Trophoblast cell (in vitro differentiated cells and primary cell): ENCODE measurements around the gene CCDC93.

Experiments
- DNase-seq, 2 donors: peaks; one replicate each; pipeline ENCODE4 v3.0.0-alpha.2; 2016
- H2AFZ ChIP-seq: 2 replicates; pipeline ENCODE4 v1.6.1; 2013; ENCODE audit warnings: low read length, moderate library complexity, mild to moderate bottlenecking; ENCODE audit not compliant: insufficient read depth, poor library complexity
- H2AK5ac ChIP-seq: 2 replicates; pipeline ENCODE4 v1.6.1; 2013; ENCODE audit warnings: mild to moderate bottlenecking, low read length
- H2BK120ac ChIP-seq: 2 replicates; pipeline ENCODE4 v1.6.1; 2013; ENCODE audit warnings: low read length, mild to moderate bottlenecking, moderate library complexity; ENCODE audit not compliant: insufficient read depth, poor library complexity
- H2BK12ac ChIP-seq: 2 replicates; pipeline ENCODE4 v1.6.1; 2013; ENCODE audit warnings: mild to moderate bottlenecking, low read length, moderate library complexity
- H2BK5ac ChIP-seq: 2 replicates; pipeline ENCODE4 v1.6.1; 2013; ENCODE audit warnings: low read length, low read depth, moderate library complexity, mild to moderate bottlenecking; ENCODE audit not compliant: poor library complexity
- H3K14ac ChIP-seq: 2 replicates; pipeline ENCODE4 v1.6.1; 2013; ENCODE audit warnings: mild to moderate bottlenecking, low read length
- H3K18ac ChIP-seq: 2 replicates; pipeline ENCODE4 v1.6.1; 2013; ENCODE audit warnings: mild to moderate bottlenecking, low read length
- H3K23ac ChIP-seq: 2 replicates; pipeline ENCODE4 v1.6.1; 2013; ENCODE audit warnings: low read length
- H3K27ac ChIP-seq: 2 replicates; pipeline ENCODE4 v1.5.1; 2013; ENCODE audit warnings: low read depth, mild to moderate bottlenecking, inconsistent platforms, low read length, moderate library complexity
- H3K27me3 ChIP-seq: 2 replicates; pipeline ENCODE4 v1.6.1; 2013; ENCODE audit warnings: inconsistent platforms, mild to moderate bottlenecking, low read length, moderate library complexity; ENCODE audit not compliant: insufficient read depth
- H3K36me3 ChIP-seq, 2 experiments: 1 replicate in 1 of 2; 2 replicates in 1 of 2; pipeline ENCODE4 v1.6.1; 2013; ENCODE audit warnings: low read length in 2 of 2, mild to moderate bottlenecking in 2 of 2, moderate library complexity in 1 of 2; ENCODE audit not compliant: insufficient read depth in 2 of 2, control insufficient read depth in 1 of 2
- H3K4ac ChIP-seq: 2 replicates; pipeline ENCODE4 v1.6.1; 2013; ENCODE audit warnings: low read depth, mild to moderate bottlenecking, low read length, moderate library complexity
- H3K4me1 ChIP-seq, 2 experiments: 1 replicate in 1 of 2; 2 replicates in 1 of 2; pipeline ENCODE4 v1.6.1; 2013; ENCODE audit warnings: low read length in 2 of 2, mild to moderate bottlenecking in 2 of 2, moderate library complexity in 1 of 2; ENCODE audit not compliant: insufficient read depth in 2 of 2, control insufficient read depth in 1 of 2
- H3K4me2 ChIP-seq: 2 replicates; pipeline ENCODE4 v1.6.1; 2013; ENCODE audit warnings: inconsistent platforms, mild to moderate bottlenecking, low read length, moderate library complexity
- H3K4me3 ChIP-seq: 2 replicates; pipeline ENCODE4 v1.5.1; 2013; ENCODE audit warnings: mild to moderate bottlenecking, low read depth, low read length, inconsistent platforms
- H3K79me1 ChIP-seq: one replicate; pipeline ENCODE4 v1.6.1; 2013; ENCODE audit warnings: low read length
- H3K79me2 ChIP-seq: 2 replicates; pipeline ENCODE4 v1.6.1; 2013; ENCODE audit warnings: low read length, mild to moderate bottlenecking; ENCODE audit not compliant: control insufficient read depth, insufficient read depth, poor library complexity
- H3K9ac ChIP-seq: 2 replicates; pipeline ENCODE4 v1.6.1; 2013; ENCODE audit warnings: mild to moderate bottlenecking, low read length
- H3K9me3 ChIP-seq: 2 replicates; pipeline ENCODE4 v1.6.1; 2013; ENCODE audit warnings: low read depth, mild to moderate bottlenecking, control low read depth, inconsistent platforms, low read length; ENCODE audit not compliant: insufficient read depth
- H4K12ac ChIP-seq: 2 replicates; pipeline ENCODE4 v1.6.1; 2013; ENCODE audit warnings: low read depth, mild to moderate bottlenecking, low read length, moderate library complexity
- H4K8ac ChIP-seq: 2 replicates; pipeline ENCODE4 v1.6.1; 2013; ENCODE audit warnings: low read depth, mild to moderate bottlenecking, low read length, moderate library complexity
- H4K91ac ChIP-seq: one replicate; pipeline ENCODE4 v1.6.1; 2013; ENCODE audit warnings: low read depth, mild to moderate bottlenecking, low read length, moderate library complexity
- WGBS: extraction: QIAGEN DNeasy Blood & Tissue Kit; methylation state at CpG from one replicate; pipeline ENCODE4 v1.1.7; 2013; ENCODE audit warnings: missing lambda C conversion rate; ENCODE audit not compliant: insufficient read length, insufficient coverage; ENCODE audit errors: extremely low coverage; 5-methylcytosine and 5-hydroxymethylcytosine counted together

Gene CCDC93

DNA sequence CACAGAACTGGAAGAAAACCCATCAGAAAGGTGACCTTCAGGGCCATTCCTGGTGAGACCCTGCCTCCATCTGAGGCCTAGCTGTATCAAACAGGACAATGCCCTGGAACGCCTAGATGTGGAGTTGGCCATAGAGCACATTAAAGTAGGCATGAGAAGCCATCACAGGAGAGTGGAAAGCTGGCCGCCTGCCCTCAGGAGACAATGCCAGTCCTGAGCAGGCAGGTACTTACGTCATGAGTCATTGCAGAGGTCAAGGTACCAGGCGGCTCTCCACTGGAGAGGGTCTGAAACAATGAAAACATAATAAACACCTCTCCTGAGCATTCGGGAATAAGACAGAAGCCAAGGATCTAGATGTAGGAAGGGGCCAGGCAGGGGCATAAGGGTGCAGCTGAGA lies 68.6 kb downstream of the CCDC93 start:
- no peak overlapping the region for H2AK5ac ChIP-seq
- H4K8ac ChIP-seq: no peak overlapping the region
- no peak overlapping the region for H3K27ac ChIP-seq
- H3K27me3 ChIP-seq: no peaks in the 10 kb centered on the region
- H2BK5ac ChIP-seq: no peak overlapping the region
- no peak overlapping the region for H3K4ac ChIP-seq
- H2AFZ ChIP-seq: no peak overlapping the region
- H2BK12ac ChIP-seq: no peak overlapping the region
- H3K4me3 ChIP-seq: no peak overlapping the region
- no peaks in the 10 kb centered on the region for H3K9me3 ChIP-seq
- DNase-seq: no peak
- H2BK120ac ChIP-seq: no peak overlapping the region
- no peak overlapping the region for H3K23ac ChIP-seq
- H3K14ac ChIP-seq: no peak overlapping the region
- no peak overlapping the region for H3K9ac ChIP-seq
- no peaks in the 10 kb centered on the region for H3K79me1 ChIP-seq
- H3K36me3 ChIP-seq: peaks cover 40 to 55% of the 10 kb centered on the region in 2 experiments
- WGBS: no CpG with 5 or more reads among the region's 5 CpGs
- H4K12ac ChIP-seq: no peak overlapping the region
- H3K4me2 ChIP-seq: no peak overlapping the region
- no peak overlapping the region for H4K91ac ChIP-seq
- H3K79me2 ChIP-seq: no peaks in the 10 kb centered on the region
- no peak overlapping the region for H3K18ac ChIP-seq
- no peaks in the 10 kb centered on the region for H3K4me1 ChIP-seq

DNA sequence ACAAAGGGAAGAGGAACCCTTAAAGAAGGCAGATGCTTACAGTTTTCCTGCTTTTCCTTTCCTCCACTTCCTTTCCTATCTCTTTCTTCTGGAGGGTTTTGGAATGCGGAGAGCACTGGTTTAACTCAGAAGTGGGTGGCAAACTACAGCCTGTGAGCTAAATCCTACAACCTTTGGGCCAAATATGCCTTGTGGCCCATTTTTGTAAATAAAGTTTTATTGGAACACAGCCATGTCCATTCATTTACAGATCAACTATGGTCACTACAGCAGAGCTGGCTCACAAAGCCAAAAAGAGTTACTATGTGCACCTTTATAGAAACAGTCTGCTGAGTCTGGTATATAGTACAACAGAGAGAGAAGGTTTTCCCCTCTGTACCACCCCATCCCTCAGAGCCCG lies 69.1 kb downstream of the CCDC93 start:
- no peak overlapping the region for H3K27ac ChIP-seq
- no peak overlapping the region for H2AFZ ChIP-seq
- no peak overlapping the region for H4K8ac ChIP-seq
- no peaks in the 10 kb centered on the region for H3K27me3 ChIP-seq
- H2AK5ac ChIP-seq: no peak overlapping the region
- no peak overlapping the region for H3K4me3 ChIP-seq
- no peak overlapping the region for H3K23ac ChIP-seq
- H3K79me1 ChIP-seq: no peaks in the 10 kb centered on the region
- H4K12ac ChIP-seq: no peak overlapping the region
- H3K18ac ChIP-seq: no peak overlapping the region
- peaks cover 41 to 57% of the 10 kb centered on the region in 2 experiments for H3K36me3 ChIP-seq
- H3K14ac ChIP-seq: no peak overlapping the region
- H2BK120ac ChIP-seq: no peak overlapping the region
- H3K4me1 ChIP-seq: no peaks in the 10 kb centered on the region
- H2BK5ac ChIP-seq: no peak overlapping the region
- H3K9ac ChIP-seq: no peak overlapping the region
- no peak overlapping the region for H3K4me2 ChIP-seq
- no peak overlapping the region for H4K91ac ChIP-seq
- no peak overlapping the region for H3K4ac ChIP-seq
- no CpG with 5 or more reads among the region's 2 CpGs for WGBS
- DNase-seq: no peak
- H2BK12ac ChIP-seq: no peak overlapping the region
- H3K9me3 ChIP-seq: no peaks in the 10 kb centered on the region
- no peaks in the 10 kb centered on the region for H3K79me2 ChIP-seq

DNA sequence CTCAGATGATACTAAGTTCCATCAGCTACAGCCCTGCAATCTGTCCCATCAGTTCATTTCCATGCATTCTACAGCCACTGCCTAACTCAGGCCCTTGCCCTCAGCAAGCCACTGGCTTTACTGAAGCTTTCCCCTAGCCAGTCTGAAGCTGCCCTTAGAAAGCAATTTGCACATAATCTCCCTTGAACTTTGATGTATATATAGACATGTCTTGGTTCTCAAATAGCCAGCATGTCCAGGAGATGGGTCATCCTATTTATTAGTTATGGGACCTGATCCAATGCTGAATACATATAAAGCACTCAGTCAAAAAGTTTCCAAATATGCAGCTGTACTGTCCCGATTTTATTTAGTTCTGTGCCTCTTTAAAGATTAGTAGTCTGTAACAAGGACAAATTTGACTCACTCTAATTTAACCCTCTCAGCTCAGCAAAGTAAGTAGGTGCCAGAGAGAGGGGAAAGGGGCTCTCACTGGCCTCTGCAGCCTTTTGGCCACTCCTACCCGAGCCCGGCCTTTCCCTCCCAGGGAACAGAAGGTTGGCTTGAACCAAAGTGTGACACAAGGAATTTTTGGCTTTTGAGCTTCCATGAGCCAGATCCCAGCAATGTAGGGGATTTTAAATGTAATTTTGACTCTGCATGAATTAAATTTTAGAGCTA lies 70.7 kb downstream of the CCDC93 start:
- WGBS: no CpG with 5 or more reads among the region's 3 CpGs

DNA sequence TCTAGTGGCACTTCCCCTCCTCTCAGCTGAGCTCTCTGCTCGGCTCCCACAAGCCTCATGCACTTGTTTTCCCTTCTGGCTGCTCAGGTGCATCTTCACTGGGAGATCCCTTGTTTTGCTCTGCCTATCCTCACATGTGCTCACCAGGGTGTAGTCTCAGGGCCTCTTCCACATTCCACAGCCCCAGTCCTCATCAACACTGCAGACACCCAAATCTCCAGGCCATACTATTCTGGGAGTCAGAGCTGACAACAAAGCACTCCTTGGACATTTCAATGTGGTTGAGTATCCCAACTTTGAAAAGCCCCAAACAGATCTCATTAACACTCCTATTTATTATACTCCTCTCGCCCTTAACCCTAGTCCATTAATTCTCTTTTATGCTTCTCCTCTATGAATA lies 71.3 kb downstream of the CCDC93 start:
- H3K79me1 ChIP-seq: no peaks in the 10 kb centered on the region
- H2BK5ac ChIP-seq: no peak overlapping the region
- H3K18ac ChIP-seq: no peak overlapping the region
- H3K79me2 ChIP-seq: no peaks in the 10 kb centered on the region
- no peaks in the 10 kb centered on the region for H3K27me3 ChIP-seq
- H3K4me2 ChIP-seq: no peak overlapping the region
- no peaks in the 10 kb centered on the region for H3K9me3 ChIP-seq
- no peak overlapping the region for H3K27ac ChIP-seq
- peaks cover 45 to 59% of the 10 kb centered on the region in 2 experiments for H3K36me3 ChIP-seq
- no peak overlapping the region for H4K91ac ChIP-seq
- H2BK12ac ChIP-seq: no peak overlapping the region
- H2BK120ac ChIP-seq: no peak overlapping the region
- H3K4me1 ChIP-seq: no peaks in the 10 kb centered on the region
- H2AFZ ChIP-seq: no peak overlapping the region
- H3K4ac ChIP-seq: no peak overlapping the region
- no peak overlapping the region for H2AK5ac ChIP-seq
- H3K14ac ChIP-seq: no peak overlapping the region
- H4K12ac ChIP-seq: no peak overlapping the region
- no peak overlapping the region for H4K8ac ChIP-seq
- WGBS: 100% methylated on average over 1 of the region's 2 CpGs
- no peak overlapping the region for H3K4me3 ChIP-seq
- H3K23ac ChIP-seq: no peak overlapping the region
- DNase-seq: no peak
- H3K9ac ChIP-seq: no peak overlapping the region

More for the DNA sequence above, 70.7 kb downstream of the CCDC93 start:
- Histone ChIP-seq H3K23ac (no peak overlapping the region), H2BK120ac (no peak overlapping the region), H3K9me3 (no peaks in the 10 kb centered on the region), H3K9ac (no peak overlapping the region), H3K14ac (no peak overlapping the region), H3K18ac (no peak overlapping the region), H2BK5ac (no peak overlapping the region), H3K4me1 (no peaks in the 10 kb centered on the region), H4K91ac (no peak overlapping the region), H3K79me1 (no peaks in the 10 kb centered on the region), H3K79me2 (no peaks in the 10 kb centered on the region), H2AK5ac (no peak overlapping the region), H3K27ac (no peak overlapping the region), H3K27me3 (no peaks in the 10 kb centered on the region), H3K4ac (no peak overlapping the region), H2AFZ (no peak overlapping the region), H2BK12ac (no peak overlapping the region), H3K4me3 (no peak overlapping the region), H3K4me2 (no peak overlapping the region), H4K8ac (no peak overlapping the region), H3K36me3 (peaks cover 45 to 60% of the 10 kb centered on the region in 2 experiments), H4K12ac (no peak overlapping the region)
- no peak for DNase-seq
